ENCODE measurements around the gene CNOT4. TPM values are rescaled to one million over a fixed set of nuclear protein-coding genes. Genes with fewer than 3 reads are reported as not detected.
A peak's percentile ranks its signal among the peaks of the same experiment; 100 is the strongest.
"Not testable (repeated sequence)": the region's sequence is repeated elsewhere in the genome, so short reads cannot be mapped to it uniquely, and the experiment has no call there.

CNOT4 gene
- total RNA-seq, 4 donors from 2014 or later, result 17.8 to 35.0 (median 26.2) TPM

DNA sequence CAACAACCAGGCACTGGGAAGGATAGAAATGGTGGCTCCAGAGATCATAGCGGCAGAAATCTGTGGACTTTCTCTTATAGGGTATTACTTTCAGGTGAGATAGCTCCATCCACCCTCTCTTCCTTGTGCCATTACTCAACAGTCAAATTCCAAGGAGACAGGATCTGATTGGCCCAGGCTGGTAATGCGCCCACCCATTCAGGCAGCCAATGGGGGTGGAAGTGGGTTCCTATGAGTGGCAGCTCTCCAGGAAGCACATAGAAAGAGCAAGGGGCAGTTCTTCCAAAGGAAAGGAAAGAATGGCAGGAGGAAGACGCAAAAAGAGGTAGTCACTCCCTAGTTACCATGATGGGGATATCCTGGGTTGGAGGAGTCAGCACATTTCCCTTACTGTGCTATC is 181.8 kb downstream of the CNOT4 start:
- ATAC-seq, result no peak
- Histone ChIP-seq H3K4me3 (no peak overlapping the region), H3K27me3 (no peaks in the 10 kb centered on the region), H3K27ac (no peak overlapping the region), H3K36me3 (no peaks in the 10 kb centered on the region), H3K4me1 (no peaks in the 10 kb centered on the region), H3K9me3 (no peaks in the 10 kb centered on the region)
- no peak for TF ChIP-seq POLR2AphosphoS5 (IDR thresholded peaks at IDR 0.05)
- TF ChIP-seq, protein P1, sequence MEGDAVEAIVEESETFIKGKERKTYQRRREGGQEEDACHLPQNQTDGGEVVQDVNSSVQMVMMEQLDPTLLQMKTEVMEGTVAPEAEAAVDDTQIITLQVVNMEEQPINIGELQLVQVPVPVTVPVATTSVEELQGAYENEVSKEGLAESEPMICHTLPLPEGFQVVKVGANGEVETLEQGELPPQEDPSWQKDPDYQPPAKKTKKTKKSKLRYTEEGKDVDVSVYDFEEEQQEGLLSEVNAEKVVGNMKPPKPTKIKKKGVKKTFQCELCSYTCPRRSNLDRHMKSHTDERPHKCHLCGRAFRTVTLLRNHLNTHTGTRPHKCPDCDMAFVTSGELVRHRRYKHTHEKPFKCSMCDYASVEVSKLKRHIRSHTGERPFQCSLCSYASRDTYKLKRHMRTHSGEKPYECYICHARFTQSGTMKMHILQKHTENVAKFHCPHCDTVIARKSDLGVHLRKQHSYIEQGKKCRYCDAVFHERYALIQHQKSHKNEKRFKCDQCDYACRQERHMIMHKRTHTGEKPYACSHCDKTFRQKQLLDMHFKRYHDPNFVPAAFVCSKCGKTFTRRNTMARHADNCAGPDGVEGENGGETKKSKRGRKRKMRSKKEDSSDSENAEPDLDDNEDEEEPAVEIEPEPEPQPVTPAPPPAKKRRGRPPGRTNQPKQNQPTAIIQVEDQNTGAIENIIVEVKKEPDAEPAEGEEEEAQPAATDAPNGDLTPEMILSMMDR (IDR thresholded peaks at IDR 0.05), result no peak
- 89 to 100% methylated on average over 2 to 3 of the region's 3 CpGs for WGBS, 2 donors (ENCODE audit: low coverage in 1 of 2)

DNA sequence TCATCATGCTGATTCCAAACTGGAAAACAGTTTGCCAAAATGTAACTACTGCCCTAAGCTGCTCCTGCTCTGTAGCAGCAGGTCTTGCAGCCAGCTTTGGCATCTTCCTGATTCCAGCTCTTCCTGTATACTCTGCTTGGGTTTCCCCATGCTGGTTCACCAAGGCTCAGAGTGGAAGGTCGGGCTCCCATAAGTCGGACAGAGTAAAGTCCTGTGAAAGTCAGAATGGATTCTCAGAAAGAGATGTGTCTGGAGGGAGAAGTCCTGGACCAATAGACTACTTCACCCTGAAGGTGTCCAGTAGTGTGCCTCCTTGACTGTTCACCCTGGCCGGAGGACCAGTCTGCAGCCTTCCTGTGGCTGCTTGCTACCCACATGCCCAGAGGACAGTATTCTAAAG is 182.4 kb downstream of the CNOT4 start:
- Histone ChIP-seq H3K9me3 (no peaks in the 10 kb centered on the region), H3K27ac (no peak overlapping the region), H3K4me3 (no peak overlapping the region), H3K27me3 (no peaks in the 10 kb centered on the region), H3K36me3 (no peaks in the 10 kb centered on the region), H3K4me1 (no peaks in the 10 kb centered on the region)
- WGBS, 2 donors (ENCODE audit: low coverage in 1 of 2), result 100% methylated on average over 1 of the region's 3 CpGs; no CpG with 5 or more reads in 1 of the 2 donors
- TF ChIP-seq POLR2A (IDR thresholded peaks at IDR 0.05), result no peak
- TF ChIP-seq POLR2AphosphoS5 (IDR thresholded peaks at IDR 0.05), result no peak
- no peak for TF ChIP-seq EP300 (IDR thresholded peaks at IDR 0.05)
- TF ChIP-seq, protein P1 (IDR thresholded peaks at IDR 0.05), result no peak
- no peak for ATAC-seq

DNA sequence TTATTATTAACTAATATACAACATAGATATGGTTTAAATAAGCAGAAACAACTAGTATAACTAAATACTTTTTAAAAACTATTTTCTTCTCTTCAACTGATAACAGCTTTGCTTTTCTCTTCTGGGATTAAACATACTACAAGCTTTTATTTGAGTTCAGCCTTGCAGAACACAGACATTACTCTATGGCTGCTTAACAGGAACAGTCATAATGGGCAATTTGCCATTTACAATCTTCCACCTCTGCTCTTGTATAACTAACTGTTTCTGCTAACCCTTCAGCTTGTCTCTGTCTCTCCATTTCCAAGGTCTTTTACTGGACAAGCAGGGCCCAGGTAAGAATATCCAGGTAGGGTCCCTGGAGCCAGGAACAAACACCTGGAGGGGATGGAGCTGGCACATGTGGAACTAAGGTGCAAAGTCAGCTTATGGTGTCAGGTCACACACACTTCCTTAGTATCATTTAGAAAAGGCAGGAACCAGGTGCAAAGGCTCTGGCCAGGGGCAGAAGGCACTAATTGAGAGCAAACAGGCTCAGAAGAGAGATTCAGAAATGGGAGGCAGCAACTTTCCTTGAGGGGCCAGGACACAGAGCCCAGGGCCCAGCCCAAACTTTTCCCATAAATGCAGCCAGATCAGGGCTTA is 183.1 kb downstream of the CNOT4 start:
- Histone ChIP-seq H3K27ac (no peak overlapping the region), H3K9me3 (no peaks in the 10 kb centered on the region), H3K27me3 (no peaks in the 10 kb centered on the region), H3K4me1 (peaks cover 0 to 2% (median 0%) of the 10 kb centered on the region in 3 donors), H3K4me3 (no peak overlapping the region), H3K36me3 (no peaks in the 10 kb centered on the region)
- no peak for TF ChIP-seq POLR2A (IDR thresholded peaks at IDR 0.05)
- TF ChIP-seq, protein P1 (IDR thresholded peaks at IDR 0.05), result no peak
- no peak for TF ChIP-seq POLR2AphosphoS5 (IDR thresholded peaks at IDR 0.05)
- no peak for TF ChIP-seq EP300 (IDR thresholded peaks at IDR 0.05)
- ATAC-seq, result no peak

DNA sequence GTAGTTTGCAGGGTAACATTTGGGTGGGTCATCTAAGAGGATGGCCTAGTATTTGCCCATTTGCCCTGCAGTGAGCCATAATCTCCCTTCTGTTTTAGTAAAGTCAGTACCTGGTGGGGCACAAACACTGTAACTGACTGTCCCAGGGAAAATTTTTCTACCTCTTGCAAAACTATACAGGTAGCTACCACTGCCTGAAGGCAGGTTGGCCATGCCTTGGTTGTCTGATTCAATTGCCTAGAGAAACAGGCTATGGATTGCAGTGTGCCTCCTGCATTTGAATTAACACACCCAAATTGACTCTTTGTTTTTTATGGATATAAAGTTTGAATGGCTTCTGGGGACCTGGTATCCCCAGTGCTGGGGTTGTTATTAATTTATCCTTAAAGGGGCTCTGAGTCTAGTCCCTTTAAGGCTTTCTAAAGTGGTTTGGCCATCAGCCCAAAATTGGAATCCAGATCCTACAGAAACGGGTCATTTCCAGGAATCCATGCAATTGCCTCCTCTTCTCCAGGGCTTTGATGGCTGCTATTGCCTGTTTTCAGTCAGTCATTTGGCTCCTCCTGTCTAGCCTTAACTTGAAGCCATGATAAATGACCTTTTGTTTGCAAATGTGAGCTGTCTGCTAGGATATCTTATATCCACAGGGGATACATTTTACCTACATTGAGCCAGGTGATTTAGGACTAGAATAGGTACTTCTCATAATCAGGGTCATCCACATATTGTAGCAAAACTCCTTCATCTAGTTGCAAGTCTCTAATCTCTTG is 187.1 kb downstream of the CNOT4 start:
- TF ChIP-seq POLR2AphosphoS5 (IDR thresholded peaks at IDR 0.05), result no peak
- TF ChIP-seq EP300 (IDR thresholded peaks at IDR 0.05), result no peak
- TF ChIP-seq, protein P1 (IDR thresholded peaks at IDR 0.05), result no peak
- TF ChIP-seq POLR2A (IDR thresholded peaks at IDR 0.05), result no peak
- no peak for ATAC-seq
- H3K4me1 ChIP-seq, result peaks cover 0 to 21% (median 3%) of the 10 kb centered on the region in 3 donors
- WGBS, 2 donors (ENCODE audit: low coverage in 1 of 2), result 25 to 80% methylated on average over 1 of the region's 1 CpG
- H3K36me3 ChIP-seq, result no peaks in the 10 kb centered on the region
- H3K27me3 ChIP-seq, result no peaks in the 10 kb centered on the region
- H3K27ac ChIP-seq, result no peak overlapping the region
- no peaks in the 10 kb centered on the region for H3K9me3 ChIP-seq
- H3K4me3 ChIP-seq, result no peak overlapping the region

DNA sequence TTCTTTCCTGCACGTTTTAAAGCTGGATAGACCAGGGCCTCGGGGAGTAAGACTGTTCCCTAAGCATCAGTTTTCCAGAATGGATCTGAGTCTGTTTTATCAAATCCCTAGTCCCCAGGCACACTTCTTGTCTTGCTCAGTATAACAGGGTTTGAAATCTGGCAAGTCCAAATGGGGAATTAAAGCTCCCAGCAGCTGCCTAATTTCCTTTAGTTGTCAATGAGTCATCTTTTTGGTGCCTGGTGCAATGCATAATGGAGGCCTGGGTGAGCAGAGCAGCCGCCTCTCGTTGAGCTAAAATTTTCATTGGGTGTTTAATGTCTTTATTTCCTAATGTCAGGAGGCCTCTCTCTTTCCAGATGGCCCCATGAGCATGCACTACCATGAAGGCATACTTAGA is 188.3 kb downstream of the CNOT4 start:
- H3K27ac ChIP-seq, result peak overlapping the region in 1 of 4 donors; percentile 7
- no peaks in the 10 kb centered on the region for H3K9me3 ChIP-seq
- WGBS, 2 donors (ENCODE audit: low coverage in 1 of 2), result 31% methylated on average over 4 of the region's 4 CpGs; no CpG with 5 or more reads in 1 of the 2 donors
- peaks cover 0 to 21% (median 3%) of the 10 kb centered on the region in 3 donors for H3K4me1 ChIP-seq
- no peak for TF ChIP-seq POLR2A (IDR thresholded peaks at IDR 0.05)
- peak; percentile 60 for TF ChIP-seq POLR2AphosphoS5 (IDR thresholded peaks at IDR 0.05)
- H3K4me3 ChIP-seq, result no peak overlapping the region
- no peaks in the 10 kb centered on the region for H3K27me3 ChIP-seq
- H3K36me3 ChIP-seq, result no peaks in the 10 kb centered on the region
- peak; percentile 70 for ATAC-seq

DNA sequence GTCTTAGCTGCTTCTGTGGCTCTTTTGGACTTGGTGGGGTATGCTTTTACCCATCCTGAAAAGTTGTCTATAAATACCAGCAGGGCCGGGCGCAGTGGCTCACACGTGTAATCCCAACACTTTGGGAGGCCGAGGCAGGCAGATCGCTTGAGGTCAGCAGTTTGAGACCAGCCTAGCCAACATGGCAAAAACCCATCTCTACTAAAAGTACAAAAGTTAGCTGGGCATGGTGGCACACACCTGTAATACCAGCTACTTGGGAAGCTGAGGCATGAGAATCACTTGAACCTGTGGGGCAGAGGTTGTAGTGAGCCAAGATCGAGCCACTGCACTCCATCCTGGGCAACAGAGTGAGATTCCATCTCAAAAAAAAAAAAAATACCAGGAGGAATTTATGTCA is 188.9 kb downstream of the CNOT4 start:
- H3K9me3 ChIP-seq, H3K4me3 ChIP-seq, H3K27me3 ChIP-seq, ATAC-seq, H3K36me3 ChIP-seq: not testable (repeated sequence)
- 56% methylated on average over 1 of the region's 6 CpGs; no CpG with 5 or more reads in 1 of the 2 donors for WGBS, 2 donors (ENCODE audit: low coverage in 1 of 2)
- H3K27ac ChIP-seq, result peak overlapping the region in 1 of 4 donors; percentile 7
- peaks cover 0 to 21% (median 3%) of the 10 kb centered on the region in 3 donors for H3K4me1 ChIP-seq
